ENCODE measurements around the gene NOD1. TPM values are rescaled to one million over a fixed set of nuclear protein-coding genes. Genes with fewer than 3 reads are reported as not detected.

Gene NOD1
- total RNA-seq, 1 experiment from 2014 or later, result 8.1 TPM

DNA sequence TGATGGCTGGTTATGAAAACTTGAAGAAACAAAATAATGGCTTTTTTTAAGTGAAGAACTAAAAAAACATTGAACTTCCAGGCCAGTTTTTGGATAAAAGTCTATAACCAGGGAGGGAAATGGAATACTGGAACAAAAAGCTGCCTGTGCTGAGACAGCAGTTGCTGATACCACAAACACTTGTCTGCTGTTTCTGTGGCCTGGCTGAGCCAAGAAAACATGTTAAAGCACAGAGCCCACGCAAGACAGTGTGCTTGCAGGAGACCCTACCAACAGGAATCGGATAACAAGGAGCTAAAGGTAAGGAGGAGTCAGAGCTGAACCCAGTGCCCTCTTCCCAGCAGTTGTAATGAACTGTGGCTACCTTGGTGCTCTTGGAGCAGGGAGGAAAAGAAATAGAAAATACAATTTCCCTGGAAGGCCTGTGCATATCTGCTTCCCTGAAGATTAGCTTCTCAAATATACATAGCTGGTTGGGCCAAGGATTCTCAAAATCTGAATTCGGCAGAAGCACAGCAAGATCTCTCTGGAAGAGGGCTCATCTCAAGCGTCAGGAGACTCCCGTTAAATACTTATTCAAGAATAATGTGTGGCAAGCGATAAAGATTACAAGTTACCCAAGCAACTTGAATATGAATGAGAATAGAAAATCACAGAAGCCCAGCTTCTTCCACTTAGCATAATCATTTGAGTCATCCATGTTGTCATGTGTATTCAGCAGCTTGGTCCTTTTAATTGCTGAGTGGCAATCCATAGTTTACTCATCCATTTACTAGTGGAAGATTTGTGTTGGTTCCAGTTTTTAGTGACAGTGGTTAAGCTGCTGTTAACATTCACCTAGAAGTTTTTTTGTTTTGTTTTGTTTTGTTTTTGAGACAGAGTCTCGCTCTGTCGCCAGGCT, 87.6 kb downstream of the NOD1 start:
- H3K36me3 ChIP-seq (ENCODE audit: control insufficient read depth, insufficient read depth, low read length), result no peaks in the 10 kb centered on the region
- H3K9me3 ChIP-seq (ENCODE audit: control insufficient read depth, insufficient read depth, low read depth, low read length), result no peaks in the 10 kb centered on the region
- no peaks in the 10 kb centered on the region for H3K27me3 ChIP-seq (ENCODE audit: control insufficient read depth, insufficient read depth, low read length)
- ChIA-PET CTCF (interaction anchor here (0.5 to 0.6 kb wide), 2 partner anchors 129 to 1299 kb away, joined by 8 to 10 read pairs; no protein-coding TSS in a partner anchor), POLR2A (no interaction called here)
- no peak for ATAC-seq
- TF ChIP-seq TCF7L2 (IDR thresholded peaks at IDR 0.05; ENCODE audit: low read depth, low read length) (no peak), SIN3A (IDR thresholded peaks at IDR 0.05; ENCODE audit: borderline replicate concordance, insufficient read depth, low read depth, low read length) (no peak), POLR2AphosphoS5 (IDR thresholded peaks at IDR 0.05; ENCODE audit: low read depth, low read length) (no peak)
- TF ChIP-seq, protein P1, sequence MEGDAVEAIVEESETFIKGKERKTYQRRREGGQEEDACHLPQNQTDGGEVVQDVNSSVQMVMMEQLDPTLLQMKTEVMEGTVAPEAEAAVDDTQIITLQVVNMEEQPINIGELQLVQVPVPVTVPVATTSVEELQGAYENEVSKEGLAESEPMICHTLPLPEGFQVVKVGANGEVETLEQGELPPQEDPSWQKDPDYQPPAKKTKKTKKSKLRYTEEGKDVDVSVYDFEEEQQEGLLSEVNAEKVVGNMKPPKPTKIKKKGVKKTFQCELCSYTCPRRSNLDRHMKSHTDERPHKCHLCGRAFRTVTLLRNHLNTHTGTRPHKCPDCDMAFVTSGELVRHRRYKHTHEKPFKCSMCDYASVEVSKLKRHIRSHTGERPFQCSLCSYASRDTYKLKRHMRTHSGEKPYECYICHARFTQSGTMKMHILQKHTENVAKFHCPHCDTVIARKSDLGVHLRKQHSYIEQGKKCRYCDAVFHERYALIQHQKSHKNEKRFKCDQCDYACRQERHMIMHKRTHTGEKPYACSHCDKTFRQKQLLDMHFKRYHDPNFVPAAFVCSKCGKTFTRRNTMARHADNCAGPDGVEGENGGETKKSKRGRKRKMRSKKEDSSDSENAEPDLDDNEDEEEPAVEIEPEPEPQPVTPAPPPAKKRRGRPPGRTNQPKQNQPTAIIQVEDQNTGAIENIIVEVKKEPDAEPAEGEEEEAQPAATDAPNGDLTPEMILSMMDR (IDR thresholded peaks at IDR 0.05), result no peak
- TF ChIP-seq, protein P2, sequence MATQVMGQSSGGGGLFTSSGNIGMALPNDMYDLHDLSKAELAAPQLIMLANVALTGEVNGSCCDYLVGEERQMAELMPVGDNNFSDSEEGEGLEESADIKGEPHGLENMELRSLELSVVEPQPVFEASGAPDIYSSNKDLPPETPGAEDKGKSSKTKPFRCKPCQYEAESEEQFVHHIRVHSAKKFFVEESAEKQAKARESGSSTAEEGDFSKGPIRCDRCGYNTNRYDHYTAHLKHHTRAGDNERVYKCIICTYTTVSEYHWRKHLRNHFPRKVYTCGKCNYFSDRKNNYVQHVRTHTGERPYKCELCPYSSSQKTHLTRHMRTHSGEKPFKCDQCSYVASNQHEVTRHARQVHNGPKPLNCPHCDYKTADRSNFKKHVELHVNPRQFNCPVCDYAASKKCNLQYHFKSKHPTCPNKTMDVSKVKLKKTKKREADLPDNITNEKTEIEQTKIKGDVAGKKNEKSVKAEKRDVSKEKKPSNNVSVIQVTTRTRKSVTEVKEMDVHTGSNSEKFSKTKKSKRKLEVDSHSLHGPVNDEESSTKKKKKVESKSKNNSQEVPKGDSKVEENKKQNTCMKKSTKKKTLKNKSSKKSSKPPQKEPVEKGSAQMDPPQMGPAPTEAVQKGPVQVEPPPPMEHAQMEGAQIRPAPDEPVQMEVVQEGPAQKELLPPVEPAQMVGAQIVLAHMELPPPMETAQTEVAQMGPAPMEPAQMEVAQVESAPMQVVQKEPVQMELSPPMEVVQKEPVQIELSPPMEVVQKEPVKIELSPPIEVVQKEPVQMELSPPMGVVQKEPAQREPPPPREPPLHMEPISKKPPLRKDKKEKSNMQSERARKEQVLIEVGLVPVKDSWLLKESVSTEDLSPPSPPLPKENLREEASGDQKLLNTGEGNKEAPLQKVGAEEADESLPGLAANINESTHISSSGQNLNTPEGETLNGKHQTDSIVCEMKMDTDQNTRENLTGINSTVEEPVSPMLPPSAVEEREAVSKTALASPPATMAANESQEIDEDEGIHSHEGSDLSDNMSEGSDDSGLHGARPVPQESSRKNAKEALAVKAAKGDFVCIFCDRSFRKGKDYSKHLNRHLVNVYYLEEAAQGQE (IDR thresholded peaks at IDR 0.05; ENCODE audit: insufficient read depth in 1 of 2, low read depth in 2 of 2, low read length in 1 of 2), result no peak
- no peak for DNase-seq (ENCODE audit: low read depth, low spot score)
- H3K4me3 ChIP-seq (ENCODE audit: low read depth in 2 of 2, low read length in 2 of 2), result no peak overlapping the region
- H3K27ac ChIP-seq (ENCODE audit: low read length), result no peak overlapping the region
- no peaks in the 10 kb centered on the region for H3K4me1 ChIP-seq (ENCODE audit: control insufficient read depth, insufficient read depth, low read length)
- BruUV-seq (replicated peaks), result TSS peak; percentile 29
- in situ Hi-C loops (cut with HindIII; ENCODE audit: low pct_unique_long_range_greater_than_20kb, low sequenced_read_pairs), result no loop called here
- intact Hi-C loops (cut with micrococcal nuclease; ENCODE audit: unreplicated experiment), result no loop called here

DNA sequence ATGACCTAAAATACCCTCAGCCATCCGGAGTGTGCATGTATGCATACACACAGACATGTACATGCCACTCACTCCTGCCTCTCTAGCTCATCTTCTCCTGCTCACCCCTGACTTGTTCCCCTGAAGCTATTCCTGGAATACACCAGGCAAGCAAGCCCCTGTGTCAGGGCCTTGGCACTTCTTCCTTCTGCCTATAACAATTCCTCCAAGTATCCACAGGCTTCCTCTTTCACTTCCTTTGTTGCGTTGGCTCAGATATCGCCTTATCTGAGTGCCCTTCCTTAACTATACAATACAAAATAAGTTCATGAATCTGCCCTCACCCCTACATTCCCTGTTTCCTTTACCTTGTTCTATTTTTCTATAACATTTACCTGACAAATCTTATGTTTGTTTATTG, 88.8 kb downstream of the NOD1 start:
- ChIA-PET CTCF (no interaction called here), POLR2A (no interaction called here)
- Histone ChIP-seq H3K4me3 (ENCODE audit: low read depth in 2 of 2, low read length in 2 of 2) (no peak overlapping the region), H3K36me3 (ENCODE audit: control insufficient read depth, insufficient read depth, low read length) (no peaks in the 10 kb centered on the region), H3K27me3 (ENCODE audit: control insufficient read depth, insufficient read depth, low read length) (no peaks in the 10 kb centered on the region), H3K9me3 (ENCODE audit: control insufficient read depth, insufficient read depth, low read depth, low read length) (no peaks in the 10 kb centered on the region), H3K27ac (ENCODE audit: low read length) (no peak overlapping the region), H3K4me1 (ENCODE audit: control insufficient read depth, insufficient read depth, low read length) (no peaks in the 10 kb centered on the region)
- BruUV-seq (replicated peaks), result no TSS peak
- TF ChIP-seq TCF7L2 (IDR thresholded peaks at IDR 0.05; ENCODE audit: low read depth, low read length) (no peak), POLR2AphosphoS5 (IDR thresholded peaks at IDR 0.05; ENCODE audit: low read depth, low read length) (no peak), SIN3A (IDR thresholded peaks at IDR 0.05; ENCODE audit: borderline replicate concordance, insufficient read depth, low read depth, low read length) (no peak)
- TF ChIP-seq, protein P1 (IDR thresholded peaks at IDR 0.05), result no peak
- TF ChIP-seq, protein P2 (IDR thresholded peaks at IDR 0.05; ENCODE audit: insufficient read depth in 1 of 2, low read depth in 2 of 2, low read length in 1 of 2), result no peak
- in situ Hi-C loops (cut with HindIII; ENCODE audit: low pct_unique_long_range_greater_than_20kb, low sequenced_read_pairs) (no loop called here), intact Hi-C loops (cut with micrococcal nuclease; ENCODE audit: unreplicated experiment) (no loop called here)
- ATAC-seq (no peak), DNase-seq (ENCODE audit: low read depth, low spot score) (no peak)
